Measurements from ENCODE around the gene COMMD1.
A peak's percentile ranks its signal among the peaks of the same experiment; 100 is the strongest.
"Not testable (repeated sequence)": the region's sequence is repeated elsewhere in the genome, so short reads cannot be mapped to it uniquely, and the experiment has no call there.

Gene COMMD1

GRCh38 chr2:61878761-61879160 lies 26.7 kb upstream of the COMMD1 start:
- peaks cover 72% of the 10 kb centered on the region for H3K36me3 Mint-ChIP-seq (ENCODE audit: low read depth)
- no peaks in the 10 kb centered on the region for H3K4me1 Mint-ChIP-seq
- no peaks in the 10 kb centered on the region for H3K9me3 Mint-ChIP-seq
- no peak overlapping the region for H3K4me3 Mint-ChIP-seq
- no peaks in the 10 kb centered on the region for H3K27me3 Mint-ChIP-seq (ENCODE audit: low read depth)
- TF ChIP-seq CTCF (IDR thresholded peaks at IDR 0.05; ENCODE audit: unreplicated experiment in 3 of 3), result no peak
- H3K27ac Mint-ChIP-seq, result no peak overlapping the region

- not testable (repeated sequence) for H3K4me3 Mint-ChIP-seq; H3K27ac Mint-ChIP-seq; H3K27me3 Mint-ChIP-seq (ENCODE audit: low read depth); H3K4me1 Mint-ChIP-seq; H3K9me3 Mint-ChIP-seq
- H3K36me3 Mint-ChIP-seq (ENCODE audit: low read depth), result peaks cover 67% of the 10 kb centered on the region
Observed at GRCh38 chr2:61879351-61879750, 26.1 kb upstream of the COMMD1 start.

GRCh38 chr2:61882850-61883249 lies 22.6 kb upstream of the COMMD1 start:
- H3K4me1 Mint-ChIP-seq, result peaks cover 14% of the 10 kb centered on the region
- H3K9me3 Mint-ChIP-seq, result no peaks in the 10 kb centered on the region
- no peak overlapping the region for H3K4me3 Mint-ChIP-seq
- H3K27ac Mint-ChIP-seq, result no peak overlapping the region
- H3K36me3 Mint-ChIP-seq (ENCODE audit: low read depth), result peaks cover 57% of the 10 kb centered on the region
- TF ChIP-seq CTCF (IDR thresholded peaks at IDR 0.05; ENCODE audit: unreplicated experiment in 3 of 3), result no peak
- H3K27me3 Mint-ChIP-seq (ENCODE audit: low read depth), result no peaks in the 10 kb centered on the region

- no peak for TF ChIP-seq CTCF (IDR thresholded peaks at IDR 0.05; ENCODE audit: unreplicated experiment in 3 of 3)
- Mint-ChIP-seq H3K9me3 (no peaks in the 10 kb centered on the region), H3K27me3 (ENCODE audit: low read depth) (no peaks in the 10 kb centered on the region), H3K4me3 (peak overlapping the region; percentile 98 to 100 (median 100)), H3K4me1 (peaks cover 14% of the 10 kb centered on the region), H3K36me3 (ENCODE audit: low read depth) (peaks cover 39% of the 10 kb centered on the region), H3K27ac (no peak overlapping the region)
Observed at GRCh38 chr2:61885896-61886603, 19.4 kb upstream of the COMMD1 start.

- Mint-ChIP-seq H3K27ac (peak overlapping the region; percentile 99 to 100 (median 100)), H3K27me3 (ENCODE audit: low read depth) (no peaks in the 10 kb centered on the region), H3K4me3 (peak overlapping the region; percentile 98 to 100 (median 100)), H3K9me3 (no peaks in the 10 kb centered on the region), H3K36me3 (ENCODE audit: low read depth) (peaks cover 30% of the 10 kb centered on the region), H3K4me1 (peaks cover 14% of the 10 kb centered on the region)
- no peak for TF ChIP-seq CTCF (IDR thresholded peaks at IDR 0.05; ENCODE audit: unreplicated experiment in 3 of 3)
Observed at GRCh38 chr2:61887717-61888266, 17.7 kb upstream of the COMMD1 start.

- peak within 1 kb of the TSS; percentile 98 to 100 (median 100) for H3K4me3 Mint-ChIP-seq
- H3K27ac Mint-ChIP-seq, result peak within 1 kb of the TSS; percentile 99 to 100 (median 100)
- no peaks in the 10 kb centered on the region for H3K9me3 Mint-ChIP-seq
- no peaks in the 10 kb centered on the region for H3K27me3 Mint-ChIP-seq (ENCODE audit: low read depth)
- H3K36me3 Mint-ChIP-seq (ENCODE audit: low read depth), result peaks cover 23% of the 10 kb centered on the region
- no peak for TF ChIP-seq CTCF (IDR thresholded peaks at IDR 0.05; ENCODE audit: unreplicated experiment in 3 of 3)
- peaks cover 14% of the 10 kb centered on the region for H3K4me1 Mint-ChIP-seq
Observed at GRCh38 chr2:61888267-61889055, 17.0 kb upstream of the COMMD1 start, which contains the start of gene CCT4. Gene CCT4 (minus strand): TSS chr2:61888656. CDS start chr2:61888507, 149 bp downstream.
